Caco-2 (cell line): ENCODE data around the gene CDK14. TPM values are rescaled to one million over a fixed set of nuclear protein-coding genes. Genes with fewer than 3 reads are reported as not detected.

Experiments
- BruUV-seq: library from RNA; stranded (reverse); fragments of 400-500 nt; replicated peaks from 2 replicates; lab custom pipeline; 2021; lab: Mats Ljungman, UMichigan
- CTCF ChIA-PET: fragments of 300-600 bp; sonication (Branson Sonifier 250); formaldehyde crosslinking; loops from one replicate; lab custom pipeline; 2022; ENCODE audit warnings: antibody characterized with exemption; lab: Charles Lee
- POLR2A ChIA-PET: fragments of 300-600 bp; sonication (Branson Sonifier 250); formaldehyde crosslinking; loops from one replicate; lab custom pipeline; 2022; ENCODE audit warnings: antibody characterized with exemption; lab: Charles Lee
- DNase-seq, 2 experiments: peaks; one replicate each; pipeline versions ENCODE4 v3.0.0 to v3.0.0-alpha.2; 2020 to 2022
- H3K27me3 ChIP-seq: replicated peaks from 2 replicates; pipeline ENCODE4 v1.6.0; 2011; ENCODE audit warnings: low read length; ENCODE audit not compliant: control insufficient read depth, insufficient read depth
- H3K36me3 ChIP-seq: 2 replicates; pipeline ENCODE4 v1.5.1; 2011; ENCODE audit warnings: low read length; ENCODE audit not compliant: control insufficient read depth, insufficient read depth
- H3K4me1 ChIP-seq: fragments of 250-450 bp; sonication (Bioruptor Pico); 2 replicates; pipeline ENCODE4 v1.5.1; 2020; ENCODE audit warnings: mild to moderate bottlenecking
- H3K4me3 ChIP-seq: 2 replicates; pipeline ENCODE4 v1.5.1; 2011; ENCODE audit warnings: low read depth, mild to moderate bottlenecking, control low read depth, low read length
- H3K9me3 ChIP-seq: fragments of 250-450 bp; sonication (Bioruptor Pico); 2 replicates; pipeline ENCODE4 v1.5.1; 2020; ENCODE audit warnings: mild to moderate bottlenecking, moderate library complexity
- H3K27ac Mint-ChIP-seq: one replicate; pipeline ENCODE4 v1.8.0; 2022; ENCODE audit warnings: mixed read lengths; ENCODE audit not compliant: unreplicated experiment
- H3K27me3 Mint-ChIP-seq: one replicate; pipeline ENCODE4 v1.8.0; 2022; ENCODE audit warnings: mixed read lengths; ENCODE audit not compliant: insufficient read depth, unreplicated experiment
- H3K36me3 Mint-ChIP-seq: one replicate; pipeline ENCODE4 v1.8.0; 2022; ENCODE audit warnings: mild to moderate bottlenecking, mixed read lengths; ENCODE audit not compliant: insufficient read depth, unreplicated experiment
- H3K4me1 Mint-ChIP-seq: one replicate; pipeline ENCODE4 v1.8.0; 2022; ENCODE audit warnings: low read depth, mixed read lengths; ENCODE audit not compliant: unreplicated experiment
- H3K4me3 Mint-ChIP-seq: one replicate; pipeline ENCODE4 v1.8.0; 2022; ENCODE audit warnings: mild to moderate bottlenecking, moderate library complexity, mixed read lengths; ENCODE audit not compliant: unreplicated experiment
- H3K9me3 Mint-ChIP-seq: one replicate; pipeline ENCODE4 v1.8.0; 2022; ENCODE audit warnings: mixed read lengths; ENCODE audit not compliant: unreplicated experiment
- CTCF ChIP-seq, 2 experiments: fragments of 200-600 bp in 1 of 2; IDR thresholded peaks; 1 replicate in 1 of 2; 2 replicates in 1 of 2; pipeline versions ENCODE4 v1.5.1 to v1.8.0; 2011 to 2022; ENCODE audit warnings: antibody characterized with exemption in 1 of 2, control low read depth in 1 of 2, inconsistent platforms in 1 of 2, low read depth in 1 of 2, low read length in 1 of 2, mild to moderate bottlenecking in 1 of 2, moderate library complexity in 1 of 2; ENCODE audit not compliant: insufficient read depth in 1 of 2, severe bottlenecking in 1 of 2, unreplicated experiment in 1 of 2
- intact Hi-C: fragments of 100-400 bp; cut with micrococcal nuclease; formaldehyde crosslinking; loops from one replicate; pipeline ENCODE4 v1.10.0; 2022; ENCODE audit not compliant: unreplicated experiment
- total RNA-seq: library from RNA; stranded (reverse); gene quantifications from 2 replicates; pipeline ENCODE4 v1.2.3, GENCODE V29; 2022

The CDK14 gene
- total RNA-seq, 1 experiment from 2014 or later = 18.2 TPM

- TF ChIP-seq CTCF (IDR thresholded peaks at IDR 0.05; ENCODE audit: insufficient read depth in 1 of 2, low read depth in 1 of 2, low read length in 1 of 2, severe bottlenecking in 1 of 2, unreplicated experiment in 1 of 2) = no peak
- Mint-ChIP-seq H3K27me3 (no peaks in the 10 kb centered on the region), H3K9me3 (no peaks in the 10 kb centered on the region), H3K4me3 (peak overlapping the region; percentile 30), H3K36me3 (no peaks in the 10 kb centered on the region), H3K4me1 (peaks cover 42% of the 10 kb centered on the region), H3K27ac (peak overlapping the region; percentile 87)
- POLR2A ChIA-PET = no interaction called here
- Histone ChIP-seq H3K27me3 (no peaks in the 10 kb centered on the region), H3K36me3 (no peaks in the 10 kb centered on the region), H3K4me3 (no peak overlapping the region), H3K9me3 (no peaks in the 10 kb centered on the region), H3K4me1 (peaks cover 63% of the 10 kb centered on the region)
- no peak for DNase-seq
- intact Hi-C loops = loop anchor here (2.0 to 5.0 kb wide), 2 partner anchors 29 to 125 kb away; partner anchors contain the start of gene CDK14
- no TSS peak for BruUV-seq
- CTCF ChIA-PET = interaction anchor here (0.9 kb wide), 1 partner anchor 1948 kb away, joined by 7 read pairs; no protein-coding TSS in a partner anchor
Measured at GRCh38 chr7:90721869-90722431, 125.8 kb downstream of the CDK14 start.

- ChIA-PET POLR2A (no interaction called here), CTCF (no interaction called here)
- DNase-seq = no peak
- no TSS peak for BruUV-seq
- Histone ChIP-seq H3K27me3 (no peaks in the 10 kb centered on the region), H3K9me3 (no peaks in the 10 kb centered on the region), H3K36me3 (no peaks in the 10 kb centered on the region), H3K4me1 (peaks cover 61% of the 10 kb centered on the region), H3K4me3 (no peak overlapping the region)
- peak overlapping the region; percentile 32 for H3K27ac Mint-ChIP-seq
- H3K36me3 Mint-ChIP-seq = no peaks in the 10 kb centered on the region
- intact Hi-C loops = loop anchor here (5.0 kb wide), 1 partner anchor 126 kb away; the partner anchor contains the start of gene CDK14
- peaks cover 47% of the 10 kb centered on the region for H3K4me1 Mint-ChIP-seq
- no peak for TF ChIP-seq CTCF (IDR thresholded peaks at IDR 0.05; ENCODE audit: insufficient read depth in 1 of 2, low read depth in 1 of 2, low read length in 1 of 2, severe bottlenecking in 1 of 2, unreplicated experiment in 1 of 2)
- H3K9me3 Mint-ChIP-seq = no peaks in the 10 kb centered on the region
- no peaks in the 10 kb centered on the region for H3K27me3 Mint-ChIP-seq
- no peak overlapping the region for H3K4me3 Mint-ChIP-seq
Measured at GRCh38 chr7:90723233-90723632, 127.1 kb downstream of the CDK14 start.

GRCh38 chr7:90723866-90724265, 127.7 kb downstream of the CDK14 start:
- no peak for TF ChIP-seq CTCF (IDR thresholded peaks at IDR 0.05; ENCODE audit: insufficient read depth in 1 of 2, low read depth in 1 of 2, low read length in 1 of 2, severe bottlenecking in 1 of 2, unreplicated experiment in 1 of 2)
- intact Hi-C loops = loop anchor here (5.0 kb wide), 1 partner anchor 127 kb away; the partner anchor contains the start of gene CDK14
- Histone ChIP-seq H3K4me1 (peaks cover 55% of the 10 kb centered on the region), H3K9me3 (no peaks in the 10 kb centered on the region), H3K27me3 (no peaks in the 10 kb centered on the region), H3K36me3 (no peaks in the 10 kb centered on the region), H3K4me3 (no peak overlapping the region)
- no peak for DNase-seq
- peaks cover 47% of the 10 kb centered on the region for H3K4me1 Mint-ChIP-seq
- BruUV-seq = no TSS peak
- H3K36me3 Mint-ChIP-seq = no peaks in the 10 kb centered on the region
- no peak overlapping the region for H3K4me3 Mint-ChIP-seq
- H3K9me3 Mint-ChIP-seq = no peaks in the 10 kb centered on the region
- H3K27ac Mint-ChIP-seq = no peak overlapping the region
- ChIA-PET POLR2A (no interaction called here), CTCF (no interaction called here)
- no peaks in the 10 kb centered on the region for H3K27me3 Mint-ChIP-seq
